GM18499 (cell line): ENCODE data around the gene LYRM9.
"Not testable (repeated sequence)": the region's sequence is repeated elsewhere in the genome, so short reads cannot be mapped to it uniquely, and the experiment has no call there.

Source experiments
- ATAC-seq: cut with Tn5 transposase; IDR thresholded peaks from one replicate; pipeline ENCODE4 v1.9.1; 2021; ENCODE audit warnings: moderate number of reproducible peaks; ENCODE audit not compliant: insufficient read depth, unreplicated experiment

Gene LYRM9

GRCh38 chr17:27907976-27908558 lies 14.9 kb upstream of the LYRM9 start:
- no peak for ATAC-seq

- ATAC-seq = no peak
Measured at GRCh38 chr17:27906623-27907022, 13.5 kb upstream of the LYRM9 start.

- no peak for ATAC-seq
Measured at GRCh38 chr17:27906226-27906580, 13.0 kb upstream of the LYRM9 start.

- ATAC-seq = no peak
Measured at GRCh38 chr17:27905447-27906225, 12.5 kb upstream of the LYRM9 start.

GRCh38 chr17:27904534-27905446 lies 11.6 kb upstream of the LYRM9 start:
- ATAC-seq = no peak

- ATAC-seq = no peak
Measured at GRCh38 chr17:27904114-27904513, 10.9 kb upstream of the LYRM9 start.

- no peak for ATAC-seq
Measured at GRCh38 chr17:27899525-27899924, 6.4 kb upstream of the LYRM9 start.

GRCh38 chr17:27898096-27898495 lies 4.9 kb upstream of the LYRM9 start:
- ATAC-seq = no peak

- no peak for ATAC-seq
Measured at GRCh38 chr17:27896701-27897100, 3.5 kb upstream of the LYRM9 start.

- ATAC-seq = no peak
Measured at GRCh38 chr17:27895940-27896535, 2.9 kb upstream of the LYRM9 start.

GRCh38 chr17:27895123-27895895 lies 2.1 kb upstream of the LYRM9 start:
- ATAC-seq = no peak

GRCh38 chr17:27893841-27894503 lies 807 bp upstream of the LYRM9 start:
- no peak for ATAC-seq

GRCh38 chr17:27892542-27892865 lies 661 bp downstream of the LYRM9 start:
- ATAC-seq = no peak

- no peak for ATAC-seq
Measured at GRCh38 chr17:27891841-27892240, 1.3 kb downstream of the LYRM9 start.

- ATAC-seq = no peak
Measured at GRCh38 chr17:27889711-27890251, 3.4 kb downstream of the LYRM9 start.

GRCh38 chr17:27888945-27889344 lies 4.2 kb downstream of the LYRM9 start:
- no peak for ATAC-seq

- no peak for ATAC-seq
Measured at GRCh38 chr17:27888067-27888466, 5.1 kb downstream of the LYRM9 start.

- not testable (repeated sequence) for ATAC-seq
Measured at GRCh38 chr17:27886348-27886906, 6.7 kb downstream of the LYRM9 start.
